Ureter (tissue), 1 donor: ENCODE results near the gene KPNA6. TPM values are rescaled to one million over a fixed set of nuclear protein-coding genes. Genes with fewer than 3 reads are reported as not detected.

ENCODE experiments used
- DNase-seq: peaks from one replicate; pipeline ENCODE4 v3.0.0-alpha.2; 2020; ENCODE audit warnings: low spot score
- total RNA-seq: library from RNA; stranded (reverse); gene quantifications from one replicate; pipeline ENCODE4 v1.2.4, GENCODE V29; 2023
- donor health status: DM: yes; HTN: yes; CAD: no.

KPNA6 gene
- total RNA-seq, 1 donor from 2014 or later, result 63.5 TPM

- DNase-seq, result no peak
Measured at GRCh38 chr1:32187850-32188249, 80.0 kb downstream of the KPNA6 start.

- DNase-seq, result no peak
Measured at GRCh38 chr1:32192220-32192948, 84.5 kb downstream of the KPNA6 start.

- no peak for DNase-seq
Measured at GRCh38 chr1:32194984-32195383, 87.1 kb downstream of the KPNA6 start.

GRCh38 chr1:32195531-32195930 is 87.7 kb downstream of the KPNA6 start:
- no peak for DNase-seq

- DNase-seq, result no peak
Measured at GRCh38 chr1:32195972-32196823, 88.3 kb downstream of the KPNA6 start.

- DNase-seq, result no peak
Measured at GRCh38 chr1:32197074-32197473, 89.2 kb downstream of the KPNA6 start.

GRCh38 chr1:32197837-32198236 is 90.0 kb downstream of the KPNA6 start:
- no peak for DNase-seq

- DNase-seq, result no peak
Measured at GRCh38 chr1:32198237-32199042, 90.6 kb downstream of the KPNA6 start.

- DNase-seq, result no peak
Measured at GRCh38 chr1:32199043-32199716, 91.3 kb downstream of the KPNA6 start.

GRCh38 chr1:32199717-32200072 is 91.8 kb downstream of the KPNA6 start:
- no peak for DNase-seq

GRCh38 chr1:32200226-32201010 is 92.6 kb downstream of the KPNA6 start, which contains the start of gene CCDC28B:
Gene CCDC28B, plus strand, starts transcription at chr1:32200595. Its CDS starts 1,341 bp downstream, at chr1:32201936.
- DNase-seq, result peak; percentile 65

- DNase-seq, result peak; percentile 77
Measured at GRCh38 chr1:32201011-32201855, 93.4 kb downstream of the KPNA6 start.

- DNase-seq, result no peak
Measured at GRCh38 chr1:32204943-32205361, 97.1 kb downstream of the KPNA6 start.

GRCh38 chr1:32205401-32206370 is 97.8 kb downstream of the KPNA6 start, which contains the start of gene IQCC:
Gene IQCC, plus strand, starts transcription at chr1:32205671. Its CDS starts 11 bp downstream, at chr1:32205682.
- peak; percentile 86 for DNase-seq

- no peak for DNase-seq
Measured at GRCh38 chr1:32208469-32208868, 100.6 kb downstream of the KPNA6 start.

GRCh38 chr1:32208891-32209328 is 101.1 kb downstream of the KPNA6 start, which contains the start of gene DCDC2B:
Gene DCDC2B, plus strand, starts transcription at chr1:32209089. Its CDS starts 5 bp downstream, at chr1:32209094.
- DNase-seq, result peak; percentile 83

GRCh38 chr1:32215629-32216480 is 108.0 kb downstream of the KPNA6 start:
- no peak for DNase-seq
